ENCODE measurements around the gene CFAP119.

Gene CFAP119

DNA sequence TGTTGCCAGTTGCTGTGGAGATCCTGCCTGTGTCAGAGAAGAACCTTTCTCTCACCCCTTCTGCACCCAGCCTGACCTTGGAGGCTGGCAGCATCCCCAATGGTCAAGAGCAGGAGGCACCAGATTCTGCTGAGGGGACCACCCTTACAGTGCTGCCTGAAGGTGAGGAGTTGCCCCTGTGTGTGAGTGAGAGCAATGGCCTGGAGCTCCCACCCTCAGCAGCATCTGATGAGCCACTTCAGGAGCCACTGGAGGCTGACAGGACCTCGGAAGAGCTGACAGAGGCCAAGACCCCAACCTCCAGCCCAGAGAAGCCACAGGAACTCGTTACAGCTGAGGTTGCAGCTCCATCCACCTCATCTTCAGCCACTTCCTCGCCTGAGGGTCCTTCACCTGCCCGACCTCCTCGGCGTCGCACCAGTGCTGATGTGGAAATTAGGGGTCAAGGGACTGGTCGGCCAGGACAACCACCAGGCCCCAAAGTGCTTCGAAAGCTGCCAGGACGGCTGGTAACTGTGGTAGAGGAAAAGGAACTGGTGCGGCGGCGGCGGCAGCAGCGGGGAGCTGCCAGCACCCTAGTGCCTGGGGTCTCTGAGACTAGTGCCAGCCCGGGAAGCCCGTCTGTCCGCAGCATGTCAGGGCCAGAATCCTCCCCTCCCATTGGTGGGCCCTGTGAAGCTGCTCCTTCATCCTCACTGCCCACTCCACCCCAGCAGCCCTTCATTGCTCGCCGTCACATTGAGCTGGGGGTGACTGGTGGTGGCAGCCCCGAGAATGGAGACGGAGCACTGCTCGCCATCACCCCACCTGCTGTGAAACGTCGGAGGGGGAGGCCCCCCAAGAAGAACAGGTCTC, 23.8 kb downstream of the CFAP119 start:
- no peak for DNase-seq (ENCODE audit: low spot score)
- H3K4me3 ChIP-seq = no peak overlapping the region
- TF ChIP-seq, protein P1, sequence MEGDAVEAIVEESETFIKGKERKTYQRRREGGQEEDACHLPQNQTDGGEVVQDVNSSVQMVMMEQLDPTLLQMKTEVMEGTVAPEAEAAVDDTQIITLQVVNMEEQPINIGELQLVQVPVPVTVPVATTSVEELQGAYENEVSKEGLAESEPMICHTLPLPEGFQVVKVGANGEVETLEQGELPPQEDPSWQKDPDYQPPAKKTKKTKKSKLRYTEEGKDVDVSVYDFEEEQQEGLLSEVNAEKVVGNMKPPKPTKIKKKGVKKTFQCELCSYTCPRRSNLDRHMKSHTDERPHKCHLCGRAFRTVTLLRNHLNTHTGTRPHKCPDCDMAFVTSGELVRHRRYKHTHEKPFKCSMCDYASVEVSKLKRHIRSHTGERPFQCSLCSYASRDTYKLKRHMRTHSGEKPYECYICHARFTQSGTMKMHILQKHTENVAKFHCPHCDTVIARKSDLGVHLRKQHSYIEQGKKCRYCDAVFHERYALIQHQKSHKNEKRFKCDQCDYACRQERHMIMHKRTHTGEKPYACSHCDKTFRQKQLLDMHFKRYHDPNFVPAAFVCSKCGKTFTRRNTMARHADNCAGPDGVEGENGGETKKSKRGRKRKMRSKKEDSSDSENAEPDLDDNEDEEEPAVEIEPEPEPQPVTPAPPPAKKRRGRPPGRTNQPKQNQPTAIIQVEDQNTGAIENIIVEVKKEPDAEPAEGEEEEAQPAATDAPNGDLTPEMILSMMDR (IDR thresholded peaks at IDR 0.05) = no peak
- no peak overlapping the region for H3K27ac ChIP-seq

DNA sequence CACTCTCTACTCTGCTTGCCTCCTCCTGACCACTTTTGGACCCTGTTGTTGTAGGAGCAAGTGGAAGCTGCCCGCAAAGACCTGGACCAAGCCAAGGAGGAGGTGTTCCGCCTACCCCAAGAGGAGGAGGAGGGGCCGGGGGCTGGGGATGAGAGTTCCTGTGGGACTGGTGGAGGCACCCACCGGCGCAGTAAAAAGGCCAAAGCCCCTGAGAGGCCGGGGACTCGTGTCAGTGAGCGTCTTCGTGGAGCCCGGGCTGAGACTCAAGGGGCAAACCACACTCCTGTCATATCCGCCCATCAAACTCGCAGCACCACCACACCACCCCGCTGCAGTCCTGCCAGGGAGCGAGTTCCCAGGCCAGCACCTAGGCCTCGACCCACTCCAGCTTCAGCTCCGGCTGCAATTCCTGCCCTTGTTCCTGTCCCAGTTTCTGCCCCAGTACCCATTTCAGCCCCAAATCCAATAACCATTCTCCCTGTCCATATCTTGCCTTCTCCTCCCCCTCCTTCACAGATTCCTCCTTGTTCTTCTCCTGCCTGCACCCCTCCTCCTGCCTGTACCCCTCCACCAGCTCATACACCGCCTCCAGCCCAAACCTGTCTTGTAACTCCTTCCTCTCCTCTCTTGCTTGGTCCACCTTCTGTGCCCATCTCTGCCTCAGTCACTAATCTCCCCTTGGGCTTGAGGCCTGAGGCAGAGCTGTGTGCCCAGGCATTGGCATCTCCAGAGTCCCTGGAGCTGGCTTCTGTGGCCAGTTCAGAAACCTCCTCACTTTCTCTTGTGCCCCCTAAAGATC, 24.7 kb downstream of the CFAP119 start:
- TF ChIP-seq, protein P1 (IDR thresholded peaks at IDR 0.05) = no peak
- DNase-seq (ENCODE audit: low spot score) = no peak
- Histone ChIP-seq H3K4me3 (no peak overlapping the region), H3K27ac (no peak overlapping the region)

DNA sequence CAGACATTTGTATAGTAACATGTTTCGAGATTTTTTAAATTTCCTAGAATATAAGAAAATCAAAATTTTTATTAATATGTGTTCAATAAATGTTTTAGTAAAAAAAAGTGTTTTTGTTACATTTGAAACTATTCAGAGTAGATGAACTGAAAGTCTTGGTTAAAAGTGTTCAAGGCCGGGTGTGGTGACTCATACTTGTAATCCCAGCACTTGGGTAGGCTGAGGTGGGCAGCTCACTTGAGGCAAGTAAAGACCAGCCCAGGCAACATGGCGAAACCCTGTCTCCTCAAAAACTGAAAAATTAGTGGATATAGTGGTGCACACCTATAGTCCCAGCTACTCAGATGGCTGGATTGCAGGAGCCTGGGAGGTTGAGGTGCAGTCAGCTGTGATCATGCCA, 30.5 kb downstream of the CFAP119 start:
- no peak for DNase-seq (ENCODE audit: low spot score)
- TF ChIP-seq, protein P1 (IDR thresholded peaks at IDR 0.05) = no peak

DNA sequence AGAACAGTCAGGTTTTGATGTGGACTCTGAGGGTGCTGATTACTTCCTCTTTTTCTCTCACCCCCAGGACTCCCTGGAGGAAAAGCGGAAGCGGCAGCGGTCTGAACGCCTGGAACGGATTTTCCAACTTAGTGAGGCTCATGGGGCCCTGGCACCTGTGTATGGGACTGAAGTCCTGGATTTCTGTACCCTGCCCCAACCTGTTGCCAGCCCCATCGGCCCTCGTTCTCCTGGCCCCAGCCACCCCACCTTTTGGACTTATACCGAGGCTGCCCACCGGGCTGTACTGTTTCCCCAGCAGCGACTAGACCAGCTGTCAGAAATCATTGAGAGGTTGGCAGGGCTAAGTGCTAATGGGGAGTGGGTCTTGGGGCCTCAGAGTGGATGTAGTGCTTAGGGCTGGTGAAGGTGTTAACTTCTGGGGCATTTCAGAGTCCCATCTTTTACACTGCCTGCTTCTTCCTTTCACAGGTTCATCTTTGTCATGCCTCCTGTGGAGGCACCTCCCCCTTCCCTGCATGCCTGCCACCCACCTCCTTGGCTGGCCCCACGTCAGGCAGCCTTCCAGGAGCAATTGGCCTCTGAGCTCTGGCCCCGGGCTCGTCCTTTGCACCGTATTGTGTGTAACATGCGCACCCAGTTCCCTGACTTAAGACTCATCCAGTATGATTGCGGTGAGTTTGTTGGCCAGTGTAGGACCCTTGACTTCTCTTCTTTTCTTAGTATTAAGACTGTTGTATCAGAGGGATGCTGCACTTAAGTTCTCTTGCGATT, 32.8 kb downstream of the CFAP119 start:
- no peak overlapping the region for H3K4me3 ChIP-seq
- DNase-seq (ENCODE audit: low spot score) = no peak
- H3K27ac ChIP-seq = no peak overlapping the region
- TF ChIP-seq, protein P1 (IDR thresholded peaks at IDR 0.05) = no peak

More for the DNA sequence above, 30.5 kb downstream of the CFAP119 start:
- H3K4me3 ChIP-seq = no peak overlapping the region
- no peak overlapping the region for H3K27ac ChIP-seq

DNA sequence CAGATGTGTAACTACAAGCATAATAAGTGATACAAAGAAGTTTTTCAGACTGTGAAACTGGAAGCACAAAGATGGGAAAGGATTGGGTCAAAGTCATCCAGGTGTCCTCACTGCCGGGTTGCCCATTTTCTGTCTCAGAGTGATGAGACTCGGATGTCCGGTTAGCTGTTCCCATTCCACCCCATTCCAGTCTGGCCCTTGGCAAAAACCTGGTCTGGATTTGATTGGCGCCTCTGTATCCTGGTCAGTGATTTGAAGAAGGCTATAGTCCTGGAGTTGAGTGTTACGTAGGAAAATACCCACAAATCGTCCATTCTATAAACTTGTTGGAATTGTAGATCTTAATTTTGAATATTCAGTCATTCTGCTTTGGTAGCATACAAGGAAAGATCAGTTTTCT, 33.5 kb downstream of the CFAP119 start:
- Histone ChIP-seq H3K4me3 (no peak overlapping the region), H3K27ac (no peak overlapping the region)
- no peak for DNase-seq (ENCODE audit: low spot score)
- TF ChIP-seq, protein P1 (IDR thresholded peaks at IDR 0.05) = no peak

DNA sequence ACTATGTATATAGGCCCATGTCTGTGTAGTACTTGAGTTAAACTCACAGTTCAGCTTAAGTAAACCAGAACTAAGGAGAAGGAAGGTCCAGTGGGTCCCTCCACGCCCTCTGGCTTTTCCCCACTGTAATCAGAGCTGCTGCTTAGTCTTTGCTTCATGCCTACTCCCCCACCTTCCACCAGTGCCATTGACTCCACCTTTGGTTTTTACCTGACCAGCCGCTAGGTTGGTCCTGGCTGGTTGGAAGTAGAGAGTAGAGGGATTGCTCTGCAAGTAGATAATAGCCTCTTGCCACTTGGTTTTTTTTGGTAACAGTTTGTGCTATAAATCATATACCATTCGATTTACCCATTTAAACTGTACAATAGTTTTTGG, 36.5 kb downstream of the CFAP119 start:
- peak overlapping the region in 1 of 2 donors; percentile 35 for H3K27ac ChIP-seq
- DNase-seq (ENCODE audit: low spot score) = no peak
- TF ChIP-seq, protein P1 (IDR thresholded peaks at IDR 0.05) = no peak
- no peak overlapping the region for H3K4me3 ChIP-seq

Data from coronary artery (tissue), 2 donors.